Keratinocyte (primary cell): Measurements from ENCODE around the gene F11R. TPM values are rescaled to one million over a fixed set of nuclear protein-coding genes. Genes with fewer than 3 reads are reported as not detected.
A peak's percentile ranks its signal among the peaks of the same experiment; 100 is the strongest.
"Not testable (repeated sequence)": the region's sequence is repeated elsewhere in the genome, so short reads cannot be mapped to it uniquely, and the experiment has no call there.

Source experiments
- DNase-seq: peaks from one replicate; pipeline ENCODE4 v3.0.0-alpha.2; 2011; ENCODE audit warnings: low read depth, missing footprints, low spot score
- FAIRE-seq: peaks from 2 replicates; lab custom pipeline; 2011; peaks lifted over from hg19 to GRCh38; lab: Jason Lieb, UNC
- H2AFZ ChIP-seq: 2 replicates; pipeline ENCODE4 v1.6.0; 2012; ENCODE audit warnings: low read length, control low read depth, inconsistent platforms; ENCODE audit not compliant: control insufficient read depth
- H3K27ac ChIP-seq: 2 replicates; pipeline ENCODE4 v1.5.1; 2011; ENCODE audit warnings: low read length; ENCODE audit not compliant: control insufficient read depth, insufficient read depth
- H3K27me3 ChIP-seq: 3 replicates; pipeline ENCODE4 v1.6.0; 2011; ENCODE audit warnings: low read length; ENCODE audit not compliant: control insufficient read depth, insufficient read depth; ENCODE audit errors: extremely low read depth
- H3K36me3 ChIP-seq, 2 experiments: 2 replicates in 1 of 2; 3 replicates in 1 of 2; pipeline ENCODE4 v1.5.1; 2011; ENCODE audit warnings: low read length in 2 of 2, mild to moderate bottlenecking in 1 of 2; ENCODE audit not compliant: control insufficient read depth in 2 of 2, insufficient read depth in 2 of 2; ENCODE audit errors: extremely low read depth in 1 of 2
- H3K4me1 ChIP-seq: 3 replicates; pipeline ENCODE4 v1.5.1; 2011; ENCODE audit warnings: low read length; ENCODE audit not compliant: control insufficient read depth, insufficient read depth; ENCODE audit errors: extremely low read depth
- H3K4me2 ChIP-seq: 3 replicates; pipeline ENCODE4 v1.6.0; 2011; ENCODE audit warnings: low read depth, low read length; ENCODE audit not compliant: control insufficient read depth, insufficient read depth; ENCODE audit errors: extremely low read depth
- H3K4me3 ChIP-seq, 3 experiments: fragments of 200-600 bp in 1 of 3; sonication (generic) in 1 of 3; 2 replicates in 2 of 3; 3 replicates in 1 of 3; pipeline ENCODE4 v1.5.1; 2011 to 2016; ENCODE audit warnings: low read length in 3 of 3, mild to moderate bottlenecking in 3 of 3, control low read depth in 2 of 3, inconsistent platforms in 1 of 3, low read depth in 1 of 3, mixed read lengths in 1 of 3, mixed run types in 1 of 3, moderate library complexity in 1 of 3; ENCODE audit not compliant: control insufficient read depth in 2 of 3, insufficient read depth in 2 of 3; ENCODE audit errors: extremely low read depth in 1 of 3
- H3K79me2 ChIP-seq: 2 replicates; pipeline ENCODE4 v1.6.0; 2012; ENCODE audit warnings: low read length; ENCODE audit not compliant: control insufficient read depth, insufficient read depth
- H3K9ac ChIP-seq: 3 replicates; pipeline ENCODE4 v1.6.0; 2011; ENCODE audit warnings: low read length; ENCODE audit not compliant: control insufficient read depth, insufficient read depth; ENCODE audit errors: extremely low read depth
- H3K9me1 ChIP-seq: 3 replicates; pipeline ENCODE4 v1.6.0; 2011; ENCODE audit warnings: low read length; ENCODE audit not compliant: control insufficient read depth, insufficient read depth; ENCODE audit errors: extremely low read depth
- H3K9me3 ChIP-seq: 2 replicates; pipeline ENCODE4 v1.5.1; 2012; ENCODE audit warnings: low read depth, low read length; ENCODE audit not compliant: control insufficient read depth
- H4K20me1 ChIP-seq: 3 replicates; pipeline ENCODE4 v1.6.0; 2011; ENCODE audit warnings: low read length; ENCODE audit not compliant: control insufficient read depth, insufficient read depth; ENCODE audit errors: extremely low read depth
- CTCF ChIP-seq, 3 experiments: IDR thresholded peaks in 1 of 3; conservative IDR thresholded peaks in 1 of 3; optimal IDR thresholded peaks in 1 of 3; 2 replicates in 2 of 3; 3 replicates in 1 of 3; pipeline versions ENCODE3 to v1.5.1; 2011; ENCODE audit warnings: low read length in 3 of 3, mild to moderate bottlenecking in 3 of 3, moderate library complexity in 2 of 3, control low read depth in 1 of 3, inconsistent platforms in 1 of 3; ENCODE audit not compliant: insufficient read depth in 2 of 3; ENCODE audit errors: extremely low read depth in 1 of 3
- EZH2 ChIP-seq: IDR thresholded peaks from one replicate; pipeline ENCODE4 v1.6.1; 2012; ENCODE audit warnings: inconsistent platforms, mild to moderate bottlenecking, low read length, moderate library complexity
- dilution Hi-C: fragments of 300-500 bp; cut with MboI; formaldehyde crosslinking; loops from one replicate; pipeline ENCODE4 v1.7.0; 2020; ENCODE audit warnings: low sequenced_read_pairs; ENCODE audit not compliant: extremely low pct_ligation_motif_present
- polyA plus RNA-seq, 5 experiments: library from polyadenylated mRNA; depleted of rRNA in 3 of 5; stranded (reverse) in 3 of 5; stranded (forward) in 1 of 5; unstranded in 1 of 5; fragments of >200 nt; gene quantifications; 1 replicate in 1 of 5; 2 replicates in 3 of 5; 3 replicates in 1 of 5; pipeline versions ENCODE4 v1.2.1 to v1.2.3, GENCODE V29; 2011 to 2012; ENCODE audit warnings: missing spikeins in 2 of 5, low read depth in 1 of 5, low replicate concordance in 1 of 5

Gene F11R
- polyA plus RNA-seq, 1 donor (not counting 4 experiments of a cell fraction or from before 2014, with no cell fraction given) = 224 TPM

- peaks cover 41% of the 10 kb centered on the region for H3K4me1 ChIP-seq
- peak overlapping the region; percentile 100 for H3K9ac ChIP-seq
- H3K4me2 ChIP-seq = peak overlapping the region; percentile 60
- H3K79me2 ChIP-seq = peaks cover 47% of the 10 kb centered on the region
- H3K36me3 ChIP-seq = peaks cover 1 to 9% of the 10 kb centered on the region in 2 experiments
- no peaks in the 10 kb centered on the region for H4K20me1 ChIP-seq
- no peak for DNase-seq
- peak overlapping the region; percentile 95 for H3K27ac ChIP-seq
- H3K27me3 ChIP-seq = no peaks in the 10 kb centered on the region
- no peaks in the 10 kb centered on the region for H3K9me1 ChIP-seq
- peak overlapping the region; percentile 77 to 98 (median 86) for H3K4me3 ChIP-seq
- no peak for TF ChIP-seq EZH2
- TF ChIP-seq CTCF (optimal IDR thresholded peaks at IDR 0.05 in 1 of 3, IDR thresholded peaks at IDR 0.05 in 1 of 3, conservative IDR thresholded peaks at IDR 0.05 in 1 of 3; ENCODE audit: extremely low read depth in 1 of 3, insufficient read depth in 2 of 3, low read length in 3 of 3) = no peak
- dilution Hi-C loops = no loop called here
- peak; percentile 93 for FAIRE-seq
- H2AFZ ChIP-seq = no peak overlapping the region
- no peaks in the 10 kb centered on the region for H3K9me3 ChIP-seq
Measured at GRCh38 chr1:161019751-161020495, 1.0 kb downstream of the F11R start.

GRCh38 chr1:161019111-161019660 lies 1.8 kb downstream of the F11R start:
- H3K9me3 ChIP-seq, FAIRE-seq, H2AFZ ChIP-seq, H3K9me1 ChIP-seq, dilution Hi-C loops, H4K20me1 ChIP-seq, H3K36me3 ChIP-seq, H3K27me3 ChIP-seq, DNase-seq: not testable (repeated sequence)
- Histone ChIP-seq H3K4me1 (peaks cover 45% of the 10 kb centered on the region), H3K4me2 (peak overlapping the region; percentile 60), H3K9ac (peak overlapping the region; percentile 100), H3K79me2 (peaks cover 51% of the 10 kb centered on the region), H3K4me3 (peak overlapping the region; percentile 77 to 98 (median 86)), H3K27ac (peak overlapping the region; percentile 95)
